ENCODE data around the gene STPG3.

- TF ChIP-seq, protein P1, sequence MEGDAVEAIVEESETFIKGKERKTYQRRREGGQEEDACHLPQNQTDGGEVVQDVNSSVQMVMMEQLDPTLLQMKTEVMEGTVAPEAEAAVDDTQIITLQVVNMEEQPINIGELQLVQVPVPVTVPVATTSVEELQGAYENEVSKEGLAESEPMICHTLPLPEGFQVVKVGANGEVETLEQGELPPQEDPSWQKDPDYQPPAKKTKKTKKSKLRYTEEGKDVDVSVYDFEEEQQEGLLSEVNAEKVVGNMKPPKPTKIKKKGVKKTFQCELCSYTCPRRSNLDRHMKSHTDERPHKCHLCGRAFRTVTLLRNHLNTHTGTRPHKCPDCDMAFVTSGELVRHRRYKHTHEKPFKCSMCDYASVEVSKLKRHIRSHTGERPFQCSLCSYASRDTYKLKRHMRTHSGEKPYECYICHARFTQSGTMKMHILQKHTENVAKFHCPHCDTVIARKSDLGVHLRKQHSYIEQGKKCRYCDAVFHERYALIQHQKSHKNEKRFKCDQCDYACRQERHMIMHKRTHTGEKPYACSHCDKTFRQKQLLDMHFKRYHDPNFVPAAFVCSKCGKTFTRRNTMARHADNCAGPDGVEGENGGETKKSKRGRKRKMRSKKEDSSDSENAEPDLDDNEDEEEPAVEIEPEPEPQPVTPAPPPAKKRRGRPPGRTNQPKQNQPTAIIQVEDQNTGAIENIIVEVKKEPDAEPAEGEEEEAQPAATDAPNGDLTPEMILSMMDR (conservative IDR thresholded peaks at IDR 0.05; ENCODE audit: low read depth, low read length): no peak
- TF ChIP-seq POLR2A (IDR thresholded peaks at IDR 0.05; ENCODE audit: low read depth, low read length) (no peak), MAZ (IDR thresholded peaks at IDR 0.05; ENCODE audit: borderline replicate concordance, low read depth, low read length) (no peak), CEBPB (IDR thresholded peaks at IDR 0.05; ENCODE audit: low read depth, low read length) (no peak), FOS (IDR thresholded peaks at IDR 0.05; ENCODE audit: low read depth, low read length) (no peak), SMC3 (IDR thresholded peaks at IDR 0.05; ENCODE audit: low read depth, low read length) (no peak), MXI1 (IDR thresholded peaks at IDR 0.05; ENCODE audit: borderline replicate concordance, low read depth, low read length) (no peak), BHLHE40 (IDR thresholded peaks at IDR 0.05; ENCODE audit: low read depth, low read length) (no peak), USF2 (IDR thresholded peaks at IDR 0.05; ENCODE audit: low read depth, low read length) (no peak), NFE2L2 (IDR thresholded peaks at IDR 0.05; ENCODE audit: low read depth, low read length) (no peak), RAD21 (IDR thresholded peaks at IDR 0.05; ENCODE audit: low read length) (no peak)
Measured at GRCh38 chr9:137212520-137212919, 38.6 kb upstream of the STPG3 start.

Measured in IMR-90 (cell line).